ENCODE results near the gene SPNS2.

SPNS2 gene

DNA sequence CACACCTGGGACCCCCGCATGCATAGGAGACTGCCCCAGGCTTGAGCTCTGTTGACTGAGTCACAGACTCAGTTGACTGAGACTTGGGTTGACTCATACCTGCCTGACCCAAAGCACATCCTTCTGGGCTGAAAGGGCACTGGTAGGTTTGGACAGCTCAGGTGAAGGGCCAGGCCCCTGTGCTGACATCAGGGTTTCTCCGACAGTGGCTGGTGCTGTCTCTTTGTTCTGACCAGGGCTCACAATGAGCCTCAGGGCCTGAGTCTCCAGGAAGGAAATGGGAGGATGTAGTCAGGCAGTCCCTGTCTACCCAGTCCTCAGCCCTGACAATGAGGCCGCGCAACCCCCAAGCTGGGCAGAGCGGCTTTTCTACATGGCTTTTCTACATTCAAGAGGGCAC is 6.5 kb downstream of the SPNS2 start:
- Histone ChIP-seq H3K9ac (ENCODE audit: low read depth, low read length, poor library complexity, severe bottlenecking) (peak overlapping the region; percentile 56), H4K20me1 (ENCODE audit: insufficient read depth, low read length, poor library complexity, severe bottlenecking) (peaks cover 6% of the 10 kb centered on the region), H3K4me3 (ENCODE audit: low read length, poor library complexity, severe bottlenecking) (peak overlapping the region; percentile 60), H3K9me2 (replicated peaks; ENCODE audit: low read depth, low read length) (no peaks in the 10 kb centered on the region), H3K36me3 (ENCODE audit: insufficient read depth, low read length) (no peaks in the 10 kb centered on the region; the same call in 1 of the 2 replicates), H3K4me1 (ENCODE audit: insufficient read depth, low read length, poor library complexity, severe bottlenecking) (peaks cover 81% of the 10 kb centered on the region), H3K9me3 (ENCODE audit: insufficient read depth, low read depth, low read length) (no peaks in the 10 kb centered on the region), H3K4me2 (ENCODE audit: low read depth, low read length, poor library complexity, severe bottlenecking) (peak overlapping the region; percentile 85), H3K79me2 (ENCODE audit: insufficient read depth, low read length) (peaks cover 100% of the 10 kb centered on the region), H3K27me3 (ENCODE audit: insufficient read depth, low read length, poor library complexity, severe bottlenecking) (no peaks in the 10 kb centered on the region), H2AFZ (ENCODE audit: low read length) (no peak overlapping the region), H3F3A (ENCODE audit: low read depth) (no peaks in the 10 kb centered on the region)
- no peak for TF ChIP-seq EZH2phosphoT487 (IDR thresholded peaks at IDR 0.05; ENCODE audit: borderline replicate concordance)
- TF ChIP-seq, protein P1, sequence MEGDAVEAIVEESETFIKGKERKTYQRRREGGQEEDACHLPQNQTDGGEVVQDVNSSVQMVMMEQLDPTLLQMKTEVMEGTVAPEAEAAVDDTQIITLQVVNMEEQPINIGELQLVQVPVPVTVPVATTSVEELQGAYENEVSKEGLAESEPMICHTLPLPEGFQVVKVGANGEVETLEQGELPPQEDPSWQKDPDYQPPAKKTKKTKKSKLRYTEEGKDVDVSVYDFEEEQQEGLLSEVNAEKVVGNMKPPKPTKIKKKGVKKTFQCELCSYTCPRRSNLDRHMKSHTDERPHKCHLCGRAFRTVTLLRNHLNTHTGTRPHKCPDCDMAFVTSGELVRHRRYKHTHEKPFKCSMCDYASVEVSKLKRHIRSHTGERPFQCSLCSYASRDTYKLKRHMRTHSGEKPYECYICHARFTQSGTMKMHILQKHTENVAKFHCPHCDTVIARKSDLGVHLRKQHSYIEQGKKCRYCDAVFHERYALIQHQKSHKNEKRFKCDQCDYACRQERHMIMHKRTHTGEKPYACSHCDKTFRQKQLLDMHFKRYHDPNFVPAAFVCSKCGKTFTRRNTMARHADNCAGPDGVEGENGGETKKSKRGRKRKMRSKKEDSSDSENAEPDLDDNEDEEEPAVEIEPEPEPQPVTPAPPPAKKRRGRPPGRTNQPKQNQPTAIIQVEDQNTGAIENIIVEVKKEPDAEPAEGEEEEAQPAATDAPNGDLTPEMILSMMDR (conservative IDR thresholded peaks at IDR 0.05; ENCODE audit: low read length) = no peak

DNA sequence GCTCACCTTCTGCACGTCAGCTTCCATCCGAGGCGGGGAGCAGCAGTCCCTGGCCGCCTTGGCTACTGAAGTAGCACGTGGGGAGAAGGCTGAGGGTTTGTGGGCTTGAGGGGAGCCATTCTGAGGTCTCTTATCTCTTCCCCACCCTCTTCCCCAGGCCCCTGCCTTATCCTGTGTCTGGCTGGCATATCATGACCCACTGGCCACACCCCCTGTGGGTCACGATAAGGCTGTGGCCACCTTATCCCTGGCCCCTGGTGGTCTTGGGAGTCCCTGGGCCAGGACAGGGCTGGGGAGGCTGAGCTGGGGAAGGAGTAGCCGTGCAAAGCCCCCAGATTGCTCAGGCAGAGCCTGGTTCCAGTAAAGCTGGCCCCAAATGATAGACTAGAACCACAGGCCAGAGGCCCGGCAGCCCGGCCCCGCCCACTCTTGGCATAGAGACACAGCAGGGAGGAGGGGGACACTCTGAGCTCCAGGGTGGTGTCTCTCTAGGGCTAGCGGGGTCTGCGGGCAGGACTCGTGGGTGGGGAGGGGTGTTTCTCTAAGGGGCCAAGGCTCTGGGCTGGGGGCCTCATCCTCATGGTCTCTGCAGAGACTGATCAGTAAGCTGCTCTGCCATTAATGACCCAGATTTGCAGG is 7.6 kb downstream of the SPNS2 start:
- no peaks in the 10 kb centered on the region for H3F3A ChIP-seq (ENCODE audit: low read depth)
- H3K4me2 ChIP-seq (ENCODE audit: low read depth, low read length, poor library complexity, severe bottlenecking) = peak overlapping the region; percentile 85
- H3K9me2 ChIP-seq (replicated peaks; ENCODE audit: low read depth, low read length) = no peaks in the 10 kb centered on the region
- peaks cover 70% of the 10 kb centered on the region for H3K4me1 ChIP-seq (ENCODE audit: insufficient read depth, low read length, poor library complexity, severe bottlenecking)
- no peaks in the 10 kb centered on the region for H3K27me3 ChIP-seq (ENCODE audit: insufficient read depth, low read length, poor library complexity, severe bottlenecking)
- H3K4me3 ChIP-seq (ENCODE audit: low read length, poor library complexity, severe bottlenecking) = no peak overlapping the region
- no peak for TF ChIP-seq EZH2phosphoT487 (IDR thresholded peaks at IDR 0.05; ENCODE audit: borderline replicate concordance)
- peaks cover 6% of the 10 kb centered on the region for H4K20me1 ChIP-seq (ENCODE audit: insufficient read depth, low read length, poor library complexity, severe bottlenecking)
- H3K79me2 ChIP-seq (ENCODE audit: insufficient read depth, low read length) = peaks cover 92% of the 10 kb centered on the region; the same call in 1 of the 2 replicates
- no peaks in the 10 kb centered on the region for H3K9me3 ChIP-seq (ENCODE audit: insufficient read depth, low read depth, low read length)
- no peaks in the 10 kb centered on the region; the same call in 1 of the 2 replicates for H3K36me3 ChIP-seq (ENCODE audit: insufficient read depth, low read length)
- no peak overlapping the region for H2AFZ ChIP-seq (ENCODE audit: low read length)
- H3K9ac ChIP-seq (ENCODE audit: low read depth, low read length, poor library complexity, severe bottlenecking) = peak overlapping the region; percentile 56

DNA sequence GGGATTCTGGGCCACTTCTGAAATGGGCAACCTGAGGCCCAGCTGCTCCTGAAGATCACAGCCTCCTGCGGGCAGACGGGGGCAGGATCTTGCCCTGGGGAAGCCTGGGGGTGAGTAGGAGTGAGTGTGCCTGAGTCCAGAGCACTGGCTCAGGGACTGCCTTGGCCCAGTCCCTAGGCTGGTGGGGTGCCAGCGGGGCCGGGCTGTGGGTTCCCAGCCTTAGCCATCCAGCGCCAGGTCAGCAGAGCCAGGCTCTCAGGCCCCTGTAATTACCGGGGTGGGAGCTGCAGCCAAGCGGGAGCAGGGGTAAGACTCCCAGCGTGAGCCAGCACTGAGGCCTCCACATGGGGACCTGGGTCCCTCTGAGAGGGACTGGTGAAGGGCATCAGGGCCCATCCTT is 8.2 kb downstream of the SPNS2 start:
- Histone ChIP-seq H2AFZ (ENCODE audit: low read length) (no peak overlapping the region), H3K9me3 (ENCODE audit: insufficient read depth, low read depth, low read length) (no peaks in the 10 kb centered on the region), H3K9me2 (replicated peaks; ENCODE audit: low read depth, low read length) (no peaks in the 10 kb centered on the region), H3K4me1 (ENCODE audit: insufficient read depth, low read length, poor library complexity, severe bottlenecking) (peaks cover 64% of the 10 kb centered on the region), H3K9ac (ENCODE audit: low read depth, low read length, poor library complexity, severe bottlenecking) (no peak overlapping the region), H3K4me2 (ENCODE audit: low read depth, low read length, poor library complexity, severe bottlenecking) (peak overlapping the region; percentile 85), H3F3A (ENCODE audit: low read depth) (no peaks in the 10 kb centered on the region), H3K36me3 (ENCODE audit: insufficient read depth, low read length) (no peaks in the 10 kb centered on the region; the same call in 1 of the 2 replicates), H3K27me3 (ENCODE audit: insufficient read depth, low read length, poor library complexity, severe bottlenecking) (no peaks in the 10 kb centered on the region), H3K79me2 (ENCODE audit: insufficient read depth, low read length) (peaks cover 86% of the 10 kb centered on the region; the same call in 1 of the 2 replicates), H4K20me1 (ENCODE audit: insufficient read depth, low read length, poor library complexity, severe bottlenecking) (peaks cover 6% of the 10 kb centered on the region), H3K4me3 (ENCODE audit: low read length, poor library complexity, severe bottlenecking) (no peak overlapping the region)
- TF ChIP-seq, protein P1 (conservative IDR thresholded peaks at IDR 0.05; ENCODE audit: low read length) = no peak
- no peak for TF ChIP-seq EZH2phosphoT487 (IDR thresholded peaks at IDR 0.05; ENCODE audit: borderline replicate concordance)
